PC-3 (cell line): ENCODE data around the gene BRIP1.

Experiments used
- EZH2 ChIP-seq: fragments of 300-600 bp; sonication (generic); IDR thresholded peaks from one replicate; pipeline ENCODE4 v1.6.1; 2017; ENCODE audit warnings: antibody characterized with exemption, mild to moderate bottlenecking, low read length; ENCODE audit not compliant: unreplicated experiment
- EZH2phosphoT487 ChIP-seq: fragments of 300-600 bp; sonication (generic); IDR thresholded peaks from 2 replicates; pipeline ENCODE4 v1.6.1; 2018; ENCODE audit warnings: mild to moderate bottlenecking, antibody characterized with exemption, low read length, borderline replicate concordance
- TF ChIP-seq, protein P1 (sequence below): fragments of 300-600 bp; sonication (generic); conservative IDR thresholded peaks from 2 replicates; pipeline ENCODE4 v1.5.1; 2017; ENCODE audit warnings: antibody characterized with exemption, low read depth, mild to moderate bottlenecking, low read length

DNA sequence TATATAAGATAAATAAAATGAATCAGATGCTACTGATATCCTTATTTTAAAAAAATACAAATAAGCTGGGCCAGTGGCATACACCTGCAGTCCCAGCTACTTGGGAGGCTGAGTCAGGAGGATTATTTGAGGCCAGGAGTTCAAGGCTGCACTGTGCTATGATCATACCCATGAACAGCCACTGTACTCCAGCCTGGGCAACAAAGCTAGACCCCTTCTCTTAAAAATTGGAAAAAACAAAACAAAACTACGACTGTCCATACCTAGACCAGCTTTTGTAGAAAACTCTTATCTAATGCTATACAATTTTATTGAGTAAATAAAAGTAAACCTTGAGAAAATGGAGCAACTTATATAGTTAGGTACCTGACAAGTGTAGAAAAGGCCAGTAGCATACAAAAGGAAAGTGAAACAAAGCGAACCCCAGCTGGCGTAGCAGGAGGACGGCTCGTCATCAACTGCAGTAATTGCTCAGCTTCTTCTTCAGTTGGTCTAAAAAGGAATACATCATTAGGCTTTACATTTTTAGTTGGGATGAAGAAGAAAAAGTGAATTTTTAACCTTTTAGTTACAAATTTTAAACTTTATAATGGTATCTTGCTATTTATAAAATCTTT is 40.9 kb upstream of the BRIP1 start:
- TF ChIP-seq, protein P1, sequence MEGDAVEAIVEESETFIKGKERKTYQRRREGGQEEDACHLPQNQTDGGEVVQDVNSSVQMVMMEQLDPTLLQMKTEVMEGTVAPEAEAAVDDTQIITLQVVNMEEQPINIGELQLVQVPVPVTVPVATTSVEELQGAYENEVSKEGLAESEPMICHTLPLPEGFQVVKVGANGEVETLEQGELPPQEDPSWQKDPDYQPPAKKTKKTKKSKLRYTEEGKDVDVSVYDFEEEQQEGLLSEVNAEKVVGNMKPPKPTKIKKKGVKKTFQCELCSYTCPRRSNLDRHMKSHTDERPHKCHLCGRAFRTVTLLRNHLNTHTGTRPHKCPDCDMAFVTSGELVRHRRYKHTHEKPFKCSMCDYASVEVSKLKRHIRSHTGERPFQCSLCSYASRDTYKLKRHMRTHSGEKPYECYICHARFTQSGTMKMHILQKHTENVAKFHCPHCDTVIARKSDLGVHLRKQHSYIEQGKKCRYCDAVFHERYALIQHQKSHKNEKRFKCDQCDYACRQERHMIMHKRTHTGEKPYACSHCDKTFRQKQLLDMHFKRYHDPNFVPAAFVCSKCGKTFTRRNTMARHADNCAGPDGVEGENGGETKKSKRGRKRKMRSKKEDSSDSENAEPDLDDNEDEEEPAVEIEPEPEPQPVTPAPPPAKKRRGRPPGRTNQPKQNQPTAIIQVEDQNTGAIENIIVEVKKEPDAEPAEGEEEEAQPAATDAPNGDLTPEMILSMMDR: no peak
- TF ChIP-seq EZH2phosphoT487: no peak
- no peak for TF ChIP-seq EZH2
